IMR-90 (cell line): ENCODE data around the gene HYDIN. TPM values are rescaled to one million over a fixed set of nuclear protein-coding genes. Genes with fewer than 3 reads are reported as not detected.

ENCODE experiments used
- ATAC-seq: fragments of 200-7000 bp; cut with Tn5 transposase; 2 replicates; pipeline ENCODE4 v1.9.1; 2020; ENCODE audit warnings: low read depth, mild to moderate bottlenecking, moderate library complexity
- BruUV-seq: library from RNA; stranded (reverse); fragments of 400-500 nt; replicated peaks from 2 replicates; lab custom pipeline; 2021; lab: Mats Ljungman, UMichigan
- CTCF ChIA-PET: fragments of 300-600 bp; formaldehyde crosslinking; extraction: SDS; loops from one replicate; lab custom pipeline; 2021; ENCODE audit warnings: antibody characterized with exemption; lab: Yijun Ruan, JAX
- POLR2A ChIA-PET: fragments of 300-600 bp; sonication (Branson Sonifier 250); formaldehyde crosslinking; loops from one replicate; lab custom pipeline; 2022; ENCODE audit warnings: antibody characterized with exemption; ENCODE audit not compliant: unreplicated experiment; lab: Charles Lee
- DNase-seq: peaks from one replicate; pipeline ENCODE4 v3.0.0; 2013
- H2AFZ ChIP-seq: replicated peaks from 2 replicates; pipeline ENCODE3; 2013; ENCODE audit warnings: low read length, mild to moderate bottlenecking; ENCODE audit not compliant: poor library complexity
- H2AK5ac ChIP-seq: 2 replicates; pipeline ENCODE4 v1.6.1; 2013; ENCODE audit warnings: low read depth, low read length, inconsistent platforms
- H2AK9ac ChIP-seq: replicated peaks from 2 replicates; pipeline ENCODE3; 2013; ENCODE audit warnings: mild to moderate bottlenecking, low read depth, low read length, moderate library complexity; ENCODE audit not compliant: poor library complexity
- H2BK120ac ChIP-seq: 2 replicates; pipeline ENCODE4 v1.6.1; 2013; ENCODE audit warnings: low read depth, low read length, inconsistent platforms
- H2BK15ac ChIP-seq: 3 replicates; pipeline ENCODE4 v1.6.1; 2013; ENCODE audit warnings: low read depth, low read length, inconsistent platforms
- H2BK20ac ChIP-seq: 2 replicates; pipeline ENCODE4 v1.6.1; 2013; ENCODE audit warnings: low read depth, mild to moderate bottlenecking, inconsistent platforms, low read length, moderate library complexity
- H2BK5ac ChIP-seq: 2 replicates; pipeline ENCODE4 v1.6.1; 2013; ENCODE audit warnings: mild to moderate bottlenecking, low read depth, low read length, inconsistent platforms; ENCODE audit not compliant: poor library complexity, severe bottlenecking
- H3K14ac ChIP-seq: replicated peaks from 2 replicates; pipeline ENCODE4 v1.6.1; 2013; ENCODE audit warnings: low read depth, low read length, inconsistent platforms
- H3K18ac ChIP-seq: 2 replicates; pipeline ENCODE4 v1.6.1; 2013; ENCODE audit warnings: low read depth, low read length, control low read depth
- H3K23ac ChIP-seq: 2 replicates; pipeline ENCODE4 v1.6.1; 2013; ENCODE audit warnings: low read depth, low read length, inconsistent platforms
- H3K27ac ChIP-seq: 2 replicates; pipeline ENCODE4 v1.5.1; 2013; ENCODE audit warnings: mild to moderate bottlenecking, control low read depth, low read length; ENCODE audit not compliant: insufficient read depth
- H3K27me3 ChIP-seq: 2 replicates; pipeline ENCODE4 v1.6.1; 2013; ENCODE audit warnings: low read length; ENCODE audit not compliant: control insufficient read depth, insufficient read depth
- H3K36me3 ChIP-seq: 2 replicates; pipeline ENCODE4 v1.6.1; 2013; ENCODE audit warnings: low read length, mixed read lengths; ENCODE audit not compliant: control insufficient read depth, insufficient read depth
- H3K4ac ChIP-seq: 2 replicates; pipeline ENCODE4 v1.6.1; 2013; ENCODE audit warnings: low read depth, low read length, inconsistent platforms
- H3K4me1 ChIP-seq: 2 replicates; pipeline ENCODE4 v1.6.1; 2013; ENCODE audit warnings: low read length, mixed read lengths; ENCODE audit not compliant: control insufficient read depth, insufficient read depth
- H3K4me2 ChIP-seq: 2 replicates; pipeline ENCODE4 v1.6.1; 2013; ENCODE audit warnings: low read depth, mild to moderate bottlenecking, control low read depth, low read length, moderate library complexity
- H3K4me3 ChIP-seq: 2 replicates; pipeline ENCODE4 v1.5.1; 2013; ENCODE audit warnings: low read depth, mild to moderate bottlenecking, control low read depth, low read length, moderate library complexity; ENCODE audit not compliant: insufficient read depth
- H3K56ac ChIP-seq: 2 replicates; pipeline ENCODE4 v1.6.1; 2013; ENCODE audit warnings: low read length, inconsistent platforms; ENCODE audit not compliant: insufficient read depth; ENCODE audit errors: extremely low read depth
- H3K79me1 ChIP-seq, 2 experiments: 2 replicates each; pipeline ENCODE4 v1.6.1; 2013; ENCODE audit warnings: low read length in 2 of 2, inconsistent platforms in 1 of 2, low read depth in 1 of 2
- H3K9ac ChIP-seq: 2 replicates; pipeline ENCODE4 v1.6.1; 2013; ENCODE audit warnings: low read depth, low read length, control low read depth
- H3K9me1 ChIP-seq: 2 replicates; pipeline ENCODE4 v1.6.1; 2013; ENCODE audit warnings: low read length, inconsistent platforms; ENCODE audit not compliant: insufficient read depth
- H3K9me3 ChIP-seq: 2 replicates; pipeline ENCODE4 v1.6.1; 2013; ENCODE audit warnings: low read length; ENCODE audit not compliant: control insufficient read depth, insufficient read depth
- H4K20me1 ChIP-seq: 2 replicates; pipeline ENCODE4 v1.6.1; 2013; ENCODE audit warnings: low read length, inconsistent platforms; ENCODE audit not compliant: insufficient read depth
- H4K5ac ChIP-seq: 2 replicates; pipeline ENCODE4 v1.6.1; 2013; ENCODE audit warnings: mild to moderate bottlenecking, low read depth, low read length, control low read depth
- H4K8ac ChIP-seq, 2 experiments: 2 replicates each; pipeline ENCODE4 v1.6.1; 2013; ENCODE audit warnings: low read depth in 2 of 2, low read length in 2 of 2, control low read depth in 1 of 2, inconsistent platforms in 1 of 2
- H4K91ac ChIP-seq: 2 replicates; pipeline ENCODE4 v1.6.1; 2013; ENCODE audit warnings: low read depth, low read length, inconsistent platforms; ENCODE audit not compliant: insufficient read depth
- CEBPB ChIP-seq: IDR thresholded peaks from 2 replicates; pipeline ENCODE4 v1.6.1; 2012; ENCODE audit warnings: low read depth, low read length, improper control_type of control experiment
- CHD1 ChIP-seq: IDR thresholded peaks from 2 replicates; pipeline ENCODE4 v1.6.1; 2012; ENCODE audit warnings: low read depth, low read length, improper control_type of control experiment
- CTCF ChIP-seq: conservative IDR thresholded peaks from 2 replicates; pipeline ENCODE4 v1.5.1; 2012; ENCODE audit warnings: mild to moderate bottlenecking, low read depth, low read length, improper control_type of control experiment
- ELK1 ChIP-seq: fragments of 150-350 bp; IDR thresholded peaks from 2 replicates; pipeline ENCODE4 v1.6.1; 2016; ENCODE audit warnings: low read depth, mild to moderate bottlenecking, low read length, moderate library complexity, borderline replicate concordance
- FOS ChIP-seq: fragments of 150-350 bp; IDR thresholded peaks from 2 replicates; pipeline ENCODE4 v1.6.1; 2016; ENCODE audit warnings: low read depth, low read length
- MAFK ChIP-seq: IDR thresholded peaks from 2 replicates; pipeline ENCODE4 v1.6.1; 2012; ENCODE audit warnings: low read depth, low read length, improper control_type of control experiment
- MAZ ChIP-seq: IDR thresholded peaks from 2 replicates; pipeline ENCODE4 v1.6.1; 2012; ENCODE audit warnings: low read depth, mild to moderate bottlenecking, low read length, improper control_type of control experiment, moderate library complexity, borderline replicate concordance
- POLR2A ChIP-seq: IDR thresholded peaks from 2 replicates; pipeline ENCODE4 v1.6.1; 2012; ENCODE audit warnings: mild to moderate bottlenecking, low read depth, low read length
- RFX5 ChIP-seq: IDR thresholded peaks from 2 replicates; pipeline ENCODE4 v1.8.0; 2012; ENCODE audit warnings: low read depth, mild to moderate bottlenecking, low read length, moderate library complexity
- SMC3 ChIP-seq: fragments of 150-350 bp; IDR thresholded peaks from 2 replicates; pipeline ENCODE4 v1.6.1; 2016; ENCODE audit warnings: low read depth, mild to moderate bottlenecking, antibody characterized with exemption, low read length, moderate library complexity
- WGBS, 2 experiments: methylation state at CpG; one replicate each; pipeline versions ENCODE4 v1.1.5 to v1.1.7; 2013; ENCODE audit warnings: missing lambda C conversion rate in 2 of 2; ENCODE audit not compliant: insufficient read length in 1 of 2; ENCODE audit errors: extremely low coverage in 2 of 2; 5-methylcytosine and 5-hydroxymethylcytosine counted together
- dilution Hi-C: fragments of 300-500 bp; cut with HindIII; formaldehyde crosslinking; loops from one replicate; pipeline ENCODE4 v1.14.3; 2018; ENCODE audit warnings: low sequenced_read_pairs; ENCODE audit not compliant: unreplicated experiment
- in situ Hi-C: fragments of 300-500 bp; cut with MboI; formaldehyde crosslinking; loops from 3 replicates; pipeline ENCODE4 v1.14.3; 2019; ENCODE audit warnings: low sequenced_read_pairs, inconsistent platforms, mixed read lengths
- intact Hi-C: fragments of 100-400 bp; cut with micrococcal nuclease; formaldehyde crosslinking; loops from 2 replicates; pipeline ENCODE4 v1.10.0; 2022
- polyA plus RNA-seq, 3 experiments: library from polyadenylated mRNA; depleted of rRNA; stranded (reverse); fragments of >200 nt; gene quantifications; 2 replicates each; pipeline ENCODE4 v1.2.3, GENCODE V29; 2012; ENCODE audit warnings: low replicate concordance in 1 of 3
- total RNA-seq: library from RNA; depleted of rRNA; stranded (reverse); fragments of >200 nt; gene quantifications from 2 replicates; pipeline ENCODE4 v1.2.3, GENCODE V29; 2012
- TF ChIP-seq, protein P1 (sequence below): fragments of 150-350 bp; IDR thresholded peaks from 2 replicates; pipeline ENCODE4 v1.6.1; 2017; ENCODE audit warnings: mild to moderate bottlenecking, antibody characterized with exemption, low read length, low read depth

HYDIN gene
- total and polyA plus RNA-seq, 2 of the 4 experiments (the other 2 are of a cell fraction), result 0.18 to 0.27 TPM

GRCh38 chr16:70786020-70786755, 444.3 kb downstream of the HYDIN start:
- TF ChIP-seq SMC3 (no peak), ELK1 (no peak), CEBPB (no peak), POLR2A (no peak), FOS (no peak), RFX5 (no peak), MAZ (no peak), CHD1 (no peak), MAFK (no peak), CTCF (no peak)
- TF ChIP-seq, protein P1, sequence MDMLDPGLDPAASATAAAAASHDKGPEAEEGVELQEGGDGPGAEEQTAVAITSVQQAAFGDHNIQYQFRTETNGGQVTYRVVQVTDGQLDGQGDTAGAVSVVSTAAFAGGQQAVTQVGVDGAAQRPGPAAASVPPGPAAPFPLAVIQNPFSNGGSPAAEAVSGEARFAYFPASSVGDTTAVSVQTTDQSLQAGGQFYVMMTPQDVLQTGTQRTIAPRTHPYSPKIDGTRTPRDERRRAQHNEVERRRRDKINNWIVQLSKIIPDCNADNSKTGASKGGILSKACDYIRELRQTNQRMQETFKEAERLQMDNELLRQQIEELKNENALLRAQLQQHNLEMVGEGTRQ, result no peak
- Histone ChIP-seq H4K8ac (no peak overlapping the region), H4K20me1 (peaks cover 21% of the 10 kb centered on the region), H2AK5ac (no peak overlapping the region), H4K91ac (no peak overlapping the region), H2BK5ac (no peak overlapping the region), H3K9me1 (peaks cover 3% of the 10 kb centered on the region; the same call in 1 of the 2 replicates), H2BK120ac (no peak overlapping the region), H3K14ac (no peak overlapping the region), H3K56ac (no peak overlapping the region), H3K4me2 (no peak overlapping the region), H3K4me3 (no peak overlapping the region), H3K4ac (no peak overlapping the region), H3K18ac (no peak overlapping the region), H3K27me3 (no peaks in the 10 kb centered on the region), H3K9me3 (peaks cover 2% of the 10 kb centered on the region; the same call in 1 of the 2 replicates), H4K5ac (no peak overlapping the region), H3K27ac (no peak overlapping the region), H2BK15ac (no peak overlapping the region), H3K4me1 (no peaks in the 10 kb centered on the region; the same call in 1 of the 2 replicates), H3K9ac (no peak overlapping the region), H3K79me1 (peaks cover 29 to 45% of the 10 kb centered on the region in 2 experiments), H3K23ac (no peak overlapping the region), H2AFZ (no peak overlapping the region), H3K36me3 (peaks cover 49% of the 10 kb centered on the region), H2BK20ac (no peak overlapping the region), H2AK9ac (peak overlapping the region; percentile 31)
- 97% methylated on average over 14 of the region's 19 CpGs; no CpG with 5 or more reads in 1 of the 2 experiments for WGBS, 2 experiments
- dilution Hi-C loops (no loop called here), in situ Hi-C loops (loop anchor here (10.0 to 25.0 kb wide), 3 partner anchors 501 to 701 kb away; partner anchors contain the start of genes CALB2, CMTR2 and ZNF19), intact Hi-C loops (no loop called here)
- POLR2A ChIA-PET, result no interaction called here
- DNase-seq (no peak), ATAC-seq (no peak)
- CTCF ChIA-PET, result no interaction called here
- no TSS peak for BruUV-seq
